Lower leg skin (tissue), 3 donors: ENCODE results near the gene CXorf65.

Experiments used
- CTCF ChIP-seq, 3 donors: fragments of 450-650 bp; IDR thresholded peaks; one replicate each; pipeline ENCODE4 v1.5.1; 2016; ENCODE audit warnings: antibody characterized with exemption in 3 of 3, mild to moderate bottlenecking in 3 of 3, moderate library complexity in 2 of 3
- POLR2A ChIP-seq, 2 donors: fragments of 450-650 bp; IDR thresholded peaks; one replicate each; pipeline ENCODE4 v1.6.1; 2016 to 2017; ENCODE audit warnings: antibody characterized with exemption in 2 of 2, mild to moderate bottlenecking in 1 of 2, moderate library complexity in 1 of 2

GRCh38 chrX:71060127-71060526 is 46.4 kb downstream of the CXorf65 start:
- no peak for TF ChIP-seq CTCF (IDR thresholded peaks at IDR 0.05)
- TF ChIP-seq POLR2A (IDR thresholded peaks at IDR 0.05) = no peak
